Epithelial cell of proximal tubule (primary cell): ENCODE measurements around the gene PARL. TPM values are rescaled to one million over a fixed set of nuclear protein-coding genes. Genes with fewer than 3 reads are reported as not detected.
A peak's percentile ranks its signal among the peaks of the same experiment; 100 is the strongest.

ENCODE experiments used
- DNase-seq: peaks from one replicate; pipeline ENCODE4 v3.0.0-alpha.2; 2011; ENCODE audit warnings: low read depth
- H3K4me3 ChIP-seq: 2 replicates; pipeline ENCODE4 v1.5.1; 2011; ENCODE audit warnings: low read depth, mild to moderate bottlenecking, low read length
- total RNA-seq: library from RNA; depleted of rRNA; stranded (reverse); fragments of >200 nt; gene quantifications from 2 replicates; pipeline ENCODE4 v1.2.3, GENCODE V29; 2015
- TF ChIP-seq, protein P1 (sequence below): conservative IDR thresholded peaks from 2 replicates; pipeline ENCODE4 v1.5.1; 2012; ENCODE audit warnings: low read depth, mild to moderate bottlenecking, low read length

Gene PARL
- total RNA-seq, 1 donor from 2014 or later: 38.1 TPM

DNA sequence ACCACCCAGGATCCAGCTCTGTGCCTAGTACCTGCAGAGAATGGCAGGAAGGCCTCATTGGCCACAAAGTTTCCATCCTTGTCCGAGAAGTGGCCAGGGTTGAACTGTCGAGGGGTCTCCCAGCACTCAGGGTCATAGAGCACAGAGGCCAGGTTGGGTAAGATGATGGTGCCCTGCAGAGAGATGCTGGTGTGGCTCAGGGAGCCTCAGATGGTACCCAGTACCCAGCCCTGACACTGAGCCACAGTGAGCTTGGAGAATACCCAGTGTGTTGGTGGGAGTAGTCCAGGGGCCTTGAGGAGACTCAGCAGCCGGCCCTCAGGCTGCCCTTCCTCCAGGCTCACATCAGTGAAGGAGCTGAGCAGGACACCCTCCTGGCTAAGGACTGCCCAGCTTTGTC is 11.5 kb upstream of the PARL start:
- TF ChIP-seq, protein P1, sequence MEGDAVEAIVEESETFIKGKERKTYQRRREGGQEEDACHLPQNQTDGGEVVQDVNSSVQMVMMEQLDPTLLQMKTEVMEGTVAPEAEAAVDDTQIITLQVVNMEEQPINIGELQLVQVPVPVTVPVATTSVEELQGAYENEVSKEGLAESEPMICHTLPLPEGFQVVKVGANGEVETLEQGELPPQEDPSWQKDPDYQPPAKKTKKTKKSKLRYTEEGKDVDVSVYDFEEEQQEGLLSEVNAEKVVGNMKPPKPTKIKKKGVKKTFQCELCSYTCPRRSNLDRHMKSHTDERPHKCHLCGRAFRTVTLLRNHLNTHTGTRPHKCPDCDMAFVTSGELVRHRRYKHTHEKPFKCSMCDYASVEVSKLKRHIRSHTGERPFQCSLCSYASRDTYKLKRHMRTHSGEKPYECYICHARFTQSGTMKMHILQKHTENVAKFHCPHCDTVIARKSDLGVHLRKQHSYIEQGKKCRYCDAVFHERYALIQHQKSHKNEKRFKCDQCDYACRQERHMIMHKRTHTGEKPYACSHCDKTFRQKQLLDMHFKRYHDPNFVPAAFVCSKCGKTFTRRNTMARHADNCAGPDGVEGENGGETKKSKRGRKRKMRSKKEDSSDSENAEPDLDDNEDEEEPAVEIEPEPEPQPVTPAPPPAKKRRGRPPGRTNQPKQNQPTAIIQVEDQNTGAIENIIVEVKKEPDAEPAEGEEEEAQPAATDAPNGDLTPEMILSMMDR: no peak
- no peak overlapping the region for H3K4me3 ChIP-seq
- DNase-seq: no peak

DNA sequence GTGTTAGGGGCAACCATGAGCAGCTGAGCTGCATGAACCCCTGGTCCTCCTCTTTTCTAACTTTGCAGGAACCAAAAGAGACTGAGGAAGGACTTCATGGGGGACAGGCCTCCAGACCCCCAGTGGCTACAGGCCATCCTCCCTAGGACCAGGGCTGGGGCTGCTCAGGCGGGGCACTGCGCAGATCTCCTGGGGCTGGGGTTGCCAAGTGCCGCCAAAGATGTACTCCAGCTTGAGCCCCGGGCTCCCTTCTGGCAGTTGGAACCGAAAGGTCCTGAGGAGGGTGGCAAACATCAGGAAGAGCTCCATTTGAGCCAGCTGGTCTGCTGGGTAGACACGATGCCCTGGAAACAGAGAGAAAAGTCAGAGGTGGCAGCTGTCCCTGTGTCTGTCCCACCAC is 11.1 kb upstream of the PARL start:
- TF ChIP-seq, protein P1: no peak
- no peak overlapping the region for H3K4me3 ChIP-seq
- no peak for DNase-seq

DNA sequence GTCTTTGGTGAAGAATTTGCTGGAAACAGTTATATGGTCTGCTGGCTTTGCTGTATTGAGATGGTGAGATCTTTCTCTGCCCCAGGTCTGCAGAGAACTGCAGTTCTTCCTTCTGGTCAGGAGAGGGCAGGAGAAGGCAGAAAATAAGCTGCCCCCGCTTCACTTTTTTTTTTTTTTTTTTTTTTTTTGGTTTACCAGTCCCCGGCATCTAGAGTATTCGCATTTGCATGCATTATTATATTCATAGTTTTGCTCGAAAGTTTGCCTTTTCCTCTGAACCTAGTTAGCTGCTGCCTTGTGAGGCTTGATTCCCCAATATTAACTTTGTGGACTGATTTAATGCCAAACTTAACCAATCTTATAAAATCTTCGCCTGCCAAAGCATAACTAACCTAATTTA is 10.6 kb upstream of the PARL start:
- TF ChIP-seq, protein P1: peak; percentile 83
- DNase-seq: no peak

DNA sequence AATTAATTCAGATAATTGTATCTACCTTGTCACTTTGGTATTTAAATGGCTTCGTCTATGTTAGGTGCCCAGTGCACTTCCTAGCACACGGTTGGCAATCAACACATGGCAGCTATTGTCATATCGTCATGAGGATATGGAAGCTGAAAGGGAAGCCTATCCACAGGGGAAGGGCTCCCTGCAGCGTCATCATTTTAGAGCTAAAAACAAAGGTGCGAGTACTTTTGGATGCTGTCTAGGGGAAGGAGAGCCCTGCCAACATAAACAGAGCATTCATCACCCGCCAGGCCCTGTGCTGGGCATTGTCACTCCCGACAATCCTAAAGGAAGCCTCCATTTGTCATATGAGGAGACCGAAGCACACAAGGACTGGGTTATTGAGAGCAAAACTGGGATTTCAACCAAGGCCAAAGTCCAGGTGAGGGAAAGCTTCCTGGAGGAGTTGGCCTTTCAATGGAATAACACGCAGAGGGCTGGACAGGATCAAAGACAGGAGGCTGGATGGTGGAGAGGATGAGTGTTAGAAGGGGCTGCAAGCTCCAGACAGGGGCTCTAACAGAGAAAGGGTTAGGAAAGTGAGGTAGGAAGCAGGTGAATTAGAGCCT is 8.0 kb upstream of the PARL start:
- TF ChIP-seq, protein P1: no peak
- no peak overlapping the region for H3K4me3 ChIP-seq
- DNase-seq: no peak

More for the DNA sequence above, 10.6 kb upstream of the PARL start:
- H3K4me3 ChIP-seq: no peak overlapping the region

DNA sequence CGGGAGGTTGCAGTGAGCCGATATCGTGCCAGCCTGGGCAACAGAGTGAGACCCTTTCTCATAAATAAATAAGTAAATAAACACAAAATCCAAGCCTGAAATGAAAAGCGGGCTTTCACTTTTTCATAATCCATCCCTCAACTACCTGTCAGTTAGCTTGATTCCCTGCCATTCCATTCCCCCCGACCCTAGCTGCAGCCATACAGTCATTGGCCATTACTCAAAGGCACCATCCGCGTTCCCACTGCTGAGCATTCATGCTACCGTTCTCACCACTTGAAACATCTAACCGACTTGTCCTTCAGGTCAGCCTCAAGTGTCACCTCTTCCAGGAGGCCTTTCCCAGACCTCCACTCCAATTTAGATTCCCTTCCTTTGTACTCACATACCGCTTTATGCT is 1.1 kb upstream of the PARL start:
- DNase-seq: no peak
- no peak overlapping the region for H3K4me3 ChIP-seq
- TF ChIP-seq, protein P1: no peak

DNA sequence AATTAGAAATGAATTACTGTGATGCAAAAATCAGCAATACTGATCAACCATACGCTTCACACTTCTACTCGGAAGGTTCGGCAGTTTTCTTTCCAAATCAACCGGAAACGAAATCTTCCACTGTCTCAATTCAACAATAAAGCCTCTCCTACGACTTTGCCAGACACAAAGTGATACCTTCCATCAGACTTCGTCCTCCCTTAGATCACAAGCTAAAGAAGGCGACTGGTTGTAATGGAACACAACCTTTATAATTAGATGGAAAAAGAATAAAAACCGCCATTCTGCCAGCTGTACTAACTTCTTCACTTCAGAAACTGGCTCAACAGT is 618 bp downstream of the PARL start:
- TF ChIP-seq, protein P1: no peak
- DNase-seq: no peak
- peak overlapping the region; percentile 96 for H3K4me3 ChIP-seq
